HL-60 (cell line): Measurements from ENCODE around the gene PEX11B.

Experiments used
- DNase-seq, 2 experiments: peaks; one replicate each; pipeline ENCODE4 v3.0.0-alpha.2; 2010 to 2020; ENCODE audit warnings: low read depth in 1 of 2, low spot score in 1 of 2
- H3K27ac ChIP-seq: fragments of 250-450 bp; sonication (Bioruptor Pico); replicated peaks from 2 replicates; pipeline ENCODE4 v1.5.1; 2020; ENCODE audit warnings: mild to moderate bottlenecking, moderate library complexity
- H3K27me3 ChIP-seq: fragments of 250-450 bp; sonication (Bioruptor Pico); 2 replicates; pipeline ENCODE4 v1.5.1; 2021; ENCODE audit warnings: mild to moderate bottlenecking, moderate library complexity; ENCODE audit not compliant: insufficient read depth, poor library complexity, severe bottlenecking
- H3K4me3 ChIP-seq: replicated peaks from 2 replicates; pipeline ENCODE4 v1.5.1; 2011; ENCODE audit warnings: mild to moderate bottlenecking, control low read depth, low read length; ENCODE audit not compliant: insufficient read depth
- GABPA ChIP-seq: IDR thresholded peaks from 2 replicates; pipeline ENCODE4 v1.6.1; 2012; ENCODE audit warnings: low read depth
- POLR2AphosphoS5 ChIP-seq: IDR thresholded peaks from 2 replicates; pipeline ENCODE4 v1.6.1; 2012; ENCODE audit warnings: low read depth
- REST ChIP-seq: IDR thresholded peaks from 2 replicates; pipeline ENCODE4 v1.6.1; 2012; ENCODE audit warnings: low read depth; ENCODE audit not compliant: insufficient replicate concordance
- SPI1 ChIP-seq: IDR thresholded peaks from 2 replicates; pipeline ENCODE4 v1.6.1; 2012; ENCODE audit warnings: low read depth, mild to moderate bottlenecking, borderline replicate concordance
- TF ChIP-seq, protein P1 (sequence below): IDR thresholded peaks from one replicate; pipeline ENCODE4 v1.5.1; 2011; ENCODE audit warnings: low read length, control low read depth, inconsistent platforms; ENCODE audit not compliant: insufficient read depth

PEX11B gene

DNA sequence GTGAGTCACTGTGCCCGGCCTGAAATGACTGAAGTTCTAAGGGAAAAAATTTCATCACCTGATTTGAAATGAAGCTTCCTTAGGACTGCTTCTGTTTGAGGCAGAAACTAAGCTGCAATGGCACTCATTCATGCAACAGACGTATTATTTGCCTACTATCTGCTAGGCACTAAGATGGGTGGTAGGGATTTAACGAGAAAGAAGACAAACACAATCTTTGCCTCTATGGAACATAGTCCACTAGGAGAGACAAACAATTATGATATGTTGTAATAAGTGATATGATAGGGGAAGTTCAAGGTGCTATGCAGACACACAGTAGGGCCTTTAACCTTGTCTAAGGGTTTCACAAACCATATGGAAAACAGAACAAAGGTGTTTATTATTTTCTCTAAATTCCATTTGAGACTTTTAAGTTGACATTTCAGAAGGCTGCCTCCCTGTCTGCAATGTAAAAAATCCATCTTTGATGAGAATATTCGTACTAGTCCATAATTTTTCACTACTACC is 28.0 kb upstream of the PEX11B start:
- Histone ChIP-seq H3K27ac (no peak overlapping the region), H3K4me3 (no peak overlapping the region), H3K27me3 (no peaks in the 10 kb centered on the region)
- no peak for DNase-seq
- TF ChIP-seq, protein P1, sequence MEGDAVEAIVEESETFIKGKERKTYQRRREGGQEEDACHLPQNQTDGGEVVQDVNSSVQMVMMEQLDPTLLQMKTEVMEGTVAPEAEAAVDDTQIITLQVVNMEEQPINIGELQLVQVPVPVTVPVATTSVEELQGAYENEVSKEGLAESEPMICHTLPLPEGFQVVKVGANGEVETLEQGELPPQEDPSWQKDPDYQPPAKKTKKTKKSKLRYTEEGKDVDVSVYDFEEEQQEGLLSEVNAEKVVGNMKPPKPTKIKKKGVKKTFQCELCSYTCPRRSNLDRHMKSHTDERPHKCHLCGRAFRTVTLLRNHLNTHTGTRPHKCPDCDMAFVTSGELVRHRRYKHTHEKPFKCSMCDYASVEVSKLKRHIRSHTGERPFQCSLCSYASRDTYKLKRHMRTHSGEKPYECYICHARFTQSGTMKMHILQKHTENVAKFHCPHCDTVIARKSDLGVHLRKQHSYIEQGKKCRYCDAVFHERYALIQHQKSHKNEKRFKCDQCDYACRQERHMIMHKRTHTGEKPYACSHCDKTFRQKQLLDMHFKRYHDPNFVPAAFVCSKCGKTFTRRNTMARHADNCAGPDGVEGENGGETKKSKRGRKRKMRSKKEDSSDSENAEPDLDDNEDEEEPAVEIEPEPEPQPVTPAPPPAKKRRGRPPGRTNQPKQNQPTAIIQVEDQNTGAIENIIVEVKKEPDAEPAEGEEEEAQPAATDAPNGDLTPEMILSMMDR, result no peak
- TF ChIP-seq POLR2AphosphoS5 (no peak), REST (no peak), GABPA (no peak), SPI1 (no peak)

DNA sequence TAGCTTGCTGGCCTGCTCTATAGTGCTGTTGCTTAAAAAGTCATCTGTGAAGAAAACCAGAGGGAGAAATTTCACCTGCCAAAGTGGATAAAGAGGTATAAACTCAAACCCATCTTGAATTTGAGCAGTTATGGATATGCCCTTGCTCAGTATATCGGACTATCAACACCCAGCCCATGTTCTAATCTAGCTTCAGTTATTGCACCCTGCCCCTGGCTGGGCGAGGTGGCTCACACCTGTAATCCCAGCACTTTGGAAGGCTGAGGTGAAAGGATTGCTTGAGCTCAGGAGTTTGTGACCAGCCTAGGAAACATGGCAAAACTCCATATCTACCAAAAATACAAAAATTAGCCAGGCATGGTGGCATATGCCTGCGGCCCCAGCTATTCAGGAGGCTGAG is 26.0 kb upstream of the PEX11B start:
- DNase-seq, result no peak
- no peak for TF ChIP-seq POLR2AphosphoS5
- TF ChIP-seq GABPA, result no peak
- TF ChIP-seq, protein P1, result no peak
- TF ChIP-seq REST, result no peak
- TF ChIP-seq SPI1, result no peak
- Histone ChIP-seq H3K27me3 (no peaks in the 10 kb centered on the region), H3K4me3 (no peak overlapping the region), H3K27ac (no peak overlapping the region)

- no peak for DNase-seq
- Histone ChIP-seq H3K27ac (no peak overlapping the region), H3K4me3 (no peak overlapping the region), H3K27me3 (no peaks in the 10 kb centered on the region)
- no peak for TF ChIP-seq REST
- TF ChIP-seq, protein P1, result no peak
- no peak for TF ChIP-seq SPI1
- TF ChIP-seq GABPA, result no peak
- no peak for TF ChIP-seq POLR2AphosphoS5
Measured at GRCh38 chr1:145942871-145943270, 24.4 kb upstream of the PEX11B start.
